ENCODE results near the gene HSPA12A.

Gene HSPA12A

DNA sequence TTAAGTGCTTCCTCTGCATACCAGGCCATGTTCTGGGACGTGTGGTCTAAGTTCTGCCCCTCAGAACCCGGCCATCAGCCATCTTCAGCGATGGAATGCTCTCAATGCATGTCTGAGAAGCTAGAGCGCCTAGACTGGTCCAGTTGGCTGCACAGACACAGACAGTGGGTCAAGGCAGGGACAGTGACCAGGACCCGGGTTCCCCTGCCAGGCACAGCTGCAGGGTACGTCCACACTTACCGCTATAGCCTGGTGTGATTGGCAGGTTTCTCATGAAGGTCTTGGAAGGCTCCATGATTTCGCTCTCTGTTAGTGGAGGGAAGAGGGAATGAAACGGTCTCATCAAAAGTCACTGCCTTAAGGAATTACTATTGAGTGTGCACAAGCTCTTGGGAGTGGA, 74.3 kb downstream of the HSPA12A start:
- DNase-seq (ENCODE audit: low spot score) = no peak

DNA sequence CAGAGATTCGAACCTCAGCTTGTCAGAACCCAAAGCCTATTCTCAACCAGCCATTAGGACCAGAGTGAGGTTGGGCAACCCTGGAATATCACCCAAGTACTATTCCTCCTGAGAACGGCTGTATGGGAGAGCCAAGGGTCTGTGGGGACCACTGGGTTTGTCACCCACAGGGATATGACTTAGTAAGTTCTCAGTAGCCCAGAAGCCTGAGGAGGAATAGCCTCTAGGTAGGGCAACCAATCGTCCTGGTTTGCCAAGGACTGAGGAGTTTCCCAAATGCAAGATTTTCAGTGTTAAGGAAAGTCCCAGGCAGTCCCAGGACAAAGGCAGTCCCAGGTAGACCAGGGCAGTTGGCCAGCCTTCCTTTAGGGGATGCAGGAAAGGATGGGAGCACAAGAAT, 74.9 kb downstream of the HSPA12A start:
- DNase-seq (ENCODE audit: low spot score) = no peak

DNA sequence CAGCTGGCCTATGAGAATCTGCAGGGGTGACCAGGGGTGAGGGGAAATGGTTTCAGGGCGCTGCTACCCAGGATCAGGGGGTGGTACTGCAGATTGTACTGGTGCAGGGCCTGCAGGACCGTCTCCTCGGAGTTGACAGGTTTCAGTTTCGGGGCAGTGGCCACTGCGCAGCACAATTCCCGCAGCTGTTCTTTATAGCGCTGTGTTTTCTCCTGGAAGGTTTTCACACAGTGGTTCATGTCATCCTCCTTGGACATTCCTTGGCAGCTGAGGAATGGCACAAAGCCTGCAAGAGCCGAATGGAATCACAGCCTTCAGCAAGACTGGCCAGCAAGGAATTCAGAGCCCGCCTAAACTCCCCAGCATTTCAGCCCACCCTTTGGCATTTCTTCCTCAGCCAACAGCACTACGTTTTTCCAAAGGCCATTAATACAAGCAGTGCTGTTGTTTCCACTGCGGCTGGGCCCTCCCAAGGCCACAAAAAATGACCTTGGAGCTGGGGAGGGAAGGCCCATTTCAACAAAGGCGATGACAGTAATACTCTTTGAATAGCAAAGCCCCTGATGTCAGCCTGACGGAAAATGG, 76.7 kb downstream of the HSPA12A start:
- DNase-seq (ENCODE audit: low spot score) = no peak

DNA sequence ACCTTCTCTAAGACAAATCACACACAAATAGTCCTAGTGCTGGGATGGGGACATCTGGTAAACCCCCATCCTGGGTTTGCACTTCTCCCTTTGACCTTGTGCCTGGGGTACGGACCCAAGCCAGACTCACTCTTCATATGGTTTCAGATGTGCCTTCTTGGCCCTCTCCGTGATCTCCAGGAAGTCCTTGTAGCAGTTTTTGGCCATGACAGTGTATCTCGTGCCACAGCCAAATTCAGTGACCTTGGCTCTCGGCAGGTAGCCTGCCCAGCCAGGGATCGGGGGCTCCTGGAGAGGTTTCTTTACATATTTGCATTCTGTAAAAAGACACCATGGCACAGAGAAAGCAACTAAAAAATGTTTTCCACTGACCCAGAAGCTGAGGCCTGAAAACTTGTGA, 77.7 kb downstream of the HSPA12A start:
- DNase-seq (ENCODE audit: low spot score) = no peak

DNA sequence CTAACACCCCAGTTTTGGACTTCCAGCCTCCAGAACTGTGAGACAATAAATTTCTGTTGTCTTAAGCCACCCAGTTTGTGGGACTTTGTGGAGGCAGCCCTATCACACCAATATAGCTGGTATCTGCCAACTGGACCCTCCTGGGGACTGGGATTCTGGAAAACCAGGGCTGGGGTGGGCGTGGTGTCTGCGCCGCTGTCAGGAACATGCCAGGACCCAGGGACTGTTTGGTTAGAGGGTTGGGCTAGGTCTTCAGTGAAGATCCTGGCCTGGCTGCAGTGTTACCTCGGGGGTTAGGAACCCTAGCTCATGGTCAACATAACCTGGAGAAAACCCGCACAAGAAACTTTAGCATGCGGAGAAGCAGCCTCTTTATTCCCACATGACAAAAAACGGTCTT, 79.0 kb downstream of the HSPA12A start:
- no peak for DNase-seq (ENCODE audit: low spot score)

DNA sequence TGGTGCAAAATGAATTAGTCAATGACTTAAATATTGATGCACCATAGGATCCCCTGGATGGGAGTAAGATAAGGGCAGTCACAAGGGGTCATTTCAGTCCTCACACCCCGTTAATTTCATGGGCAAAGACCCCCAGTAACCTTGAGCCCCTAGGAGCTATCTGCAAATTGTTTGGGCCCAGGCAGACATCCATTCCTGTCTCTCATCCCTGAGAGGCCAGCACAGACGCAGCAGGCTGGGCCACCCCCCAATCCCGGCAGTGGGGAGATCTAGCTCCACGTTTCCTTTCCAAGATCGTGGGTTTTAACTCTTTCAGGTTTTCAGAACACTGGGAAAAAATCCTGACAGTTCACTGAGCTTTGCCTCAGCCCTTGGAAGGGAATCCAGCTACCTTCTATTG, 81.5 kb downstream of the HSPA12A start:
- no peak for DNase-seq (ENCODE audit: low spot score)

DNA sequence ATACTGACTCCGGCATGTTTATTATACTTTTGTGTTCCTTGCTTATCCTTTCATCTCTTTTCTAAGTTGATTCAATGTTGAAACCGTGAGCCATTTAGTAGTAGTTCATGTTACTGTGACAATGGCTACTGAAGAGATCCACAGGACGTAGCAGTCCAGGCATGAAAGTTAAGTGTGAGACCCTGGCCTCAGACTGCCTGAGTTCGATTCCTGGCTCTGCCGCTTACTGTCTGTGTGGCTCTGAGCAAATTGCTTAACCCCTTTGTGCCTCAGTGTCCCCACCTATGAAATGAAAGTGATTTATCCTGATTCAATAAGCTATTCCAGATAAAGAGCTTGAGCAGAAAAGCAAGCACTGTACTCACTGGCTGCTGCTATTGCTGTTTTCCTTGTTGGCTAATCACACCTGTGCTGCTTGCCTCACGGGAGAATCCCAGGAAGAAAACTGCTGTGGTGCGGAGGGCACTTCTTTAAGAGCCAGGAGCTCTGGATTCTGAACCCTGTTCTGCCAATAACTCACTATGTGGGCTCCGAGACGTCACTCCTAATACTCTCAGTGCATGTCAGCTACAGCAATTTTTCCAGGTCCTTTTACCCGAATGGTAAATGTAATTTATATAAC, 83.2 kb downstream of the HSPA12A start:
- DNase-seq (ENCODE audit: low spot score) = no peak

DNA sequence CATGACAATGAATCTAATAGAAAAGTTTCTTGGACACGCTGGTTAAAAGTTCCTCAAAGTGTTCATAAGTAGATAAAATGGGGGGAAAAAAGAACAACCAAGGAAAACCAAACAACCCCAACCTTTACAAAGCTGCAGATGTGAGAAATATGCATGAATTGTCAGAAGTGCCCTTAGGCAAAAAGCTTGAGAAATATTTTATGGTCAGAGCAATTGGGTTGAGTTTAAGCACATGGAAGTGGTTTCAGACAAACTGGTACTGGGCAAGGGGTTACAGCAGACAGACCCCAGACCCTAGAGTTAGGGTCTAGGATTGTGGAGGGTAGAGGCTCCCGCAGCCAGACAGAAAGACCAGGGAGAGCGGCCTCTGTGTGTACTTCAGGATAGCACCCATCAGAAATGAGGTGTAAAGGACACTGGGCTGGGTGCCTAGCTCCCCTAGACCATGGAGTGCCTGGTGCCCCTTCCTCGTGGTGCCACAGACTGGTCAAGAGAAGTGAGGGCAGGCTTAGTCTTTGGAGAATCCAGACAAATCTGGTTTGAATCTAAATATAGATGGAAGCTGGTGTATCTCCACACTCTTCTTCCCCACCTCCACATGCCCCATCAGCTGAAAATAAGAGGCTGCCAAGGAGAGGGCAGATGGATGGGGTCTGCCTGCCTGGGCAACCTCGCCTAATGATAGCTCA, 84.4 kb downstream of the HSPA12A start:
- no peak for DNase-seq (ENCODE audit: low spot score)

DNA sequence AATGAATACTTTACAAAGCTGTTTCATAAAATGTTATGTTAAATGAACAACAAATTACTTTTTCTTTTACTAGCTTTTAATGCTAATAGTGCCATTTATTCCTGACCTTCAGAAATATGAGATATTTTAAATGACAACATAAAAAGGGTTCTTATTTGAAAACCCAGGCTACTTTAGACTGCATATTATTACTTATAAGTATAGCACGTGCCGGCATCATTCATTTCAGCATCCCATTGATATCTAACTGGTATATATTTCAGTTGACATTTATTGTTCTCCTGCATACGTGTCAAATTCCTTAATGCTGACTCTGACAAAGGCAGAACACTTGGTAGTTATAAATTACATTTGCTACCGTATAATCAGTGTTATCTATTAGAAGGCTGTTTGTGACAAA, 86.3 kb downstream of the HSPA12A start:
- no peak for DNase-seq (ENCODE audit: low spot score)

DNA sequence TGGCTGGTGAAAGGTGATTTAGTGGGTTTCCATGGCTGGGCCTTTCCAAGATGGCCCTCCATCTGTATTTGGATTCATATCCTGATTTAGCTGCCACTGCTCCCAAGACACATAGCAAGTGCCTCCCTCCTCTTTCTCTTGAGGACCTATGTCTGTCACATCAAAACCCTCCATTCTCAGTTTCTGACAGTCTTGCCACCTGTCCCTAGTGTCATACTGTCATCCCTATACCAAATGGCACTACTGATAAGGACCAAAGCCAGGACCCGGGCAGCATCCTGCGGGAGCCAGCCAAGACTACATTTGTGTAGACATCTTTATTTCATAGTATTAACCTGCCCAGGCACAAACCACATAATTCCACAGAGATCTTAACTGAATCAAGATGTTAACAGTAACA, 86.8 kb downstream of the HSPA12A start:
- no peak for DNase-seq (ENCODE audit: low spot score)

DNA sequence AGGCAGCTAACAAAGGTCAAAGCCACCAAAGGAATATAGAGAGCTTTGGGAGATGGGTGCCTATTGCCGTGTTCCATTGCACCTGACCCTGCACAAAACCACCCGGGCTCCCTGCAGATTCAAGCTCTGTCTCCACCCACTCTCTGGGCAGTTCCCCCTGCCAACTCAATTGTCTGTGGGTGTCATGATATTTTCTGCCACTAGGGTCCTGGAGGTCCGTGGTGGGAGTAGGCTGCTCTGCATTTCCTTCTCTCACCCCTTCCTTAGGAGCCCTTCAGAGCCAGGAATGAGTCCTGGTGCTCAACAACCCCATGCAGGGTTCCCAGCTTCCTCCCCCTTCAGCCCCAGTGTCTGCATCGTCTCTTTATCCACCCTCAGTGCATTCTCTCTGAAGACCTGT, 87.5 kb downstream of the HSPA12A start:
- peak; percentile 12 for DNase-seq (ENCODE audit: low spot score)

DNA sequence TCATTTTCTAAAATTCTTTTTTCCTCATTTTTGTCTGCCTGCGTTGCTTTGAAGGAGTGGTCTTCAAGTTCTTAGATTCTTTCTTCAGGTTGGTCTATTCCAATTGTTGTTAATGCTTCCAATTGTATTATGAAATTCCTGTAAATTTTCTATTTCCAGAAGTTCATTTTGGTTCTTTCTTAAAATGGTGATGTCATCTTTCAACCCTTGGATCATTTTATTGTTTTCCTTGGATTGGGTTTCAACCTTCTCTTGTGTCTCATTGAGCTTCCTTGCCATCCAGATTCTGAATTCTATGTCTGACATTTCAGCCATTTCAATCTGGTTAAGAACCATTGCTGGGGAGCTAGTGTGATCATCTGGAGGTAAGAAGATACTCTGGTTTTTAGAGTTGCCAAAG, 88.5 kb downstream of the HSPA12A start:
- no peak for DNase-seq (ENCODE audit: low spot score)

DNA sequence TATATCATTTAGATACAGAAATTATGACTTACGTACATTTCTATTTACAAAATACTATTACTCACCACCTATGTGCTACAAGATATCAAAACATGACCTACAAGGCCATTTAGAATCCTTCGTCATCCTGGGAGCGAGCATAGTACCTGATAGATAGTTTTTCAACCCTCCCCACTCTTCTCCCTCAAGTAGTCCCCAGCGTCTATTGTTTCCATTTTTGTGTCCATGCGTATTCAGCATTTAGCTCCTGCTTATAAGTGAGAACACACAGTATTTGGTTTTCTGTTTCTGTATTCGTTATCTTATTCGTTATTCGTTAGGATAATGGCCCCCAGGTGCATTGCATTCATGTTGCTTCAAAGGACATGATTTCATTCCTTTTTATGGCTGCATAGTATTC, 93.5 kb downstream of the HSPA12A start:
- DNase-seq (ENCODE audit: low spot score) = no peak

DNA sequence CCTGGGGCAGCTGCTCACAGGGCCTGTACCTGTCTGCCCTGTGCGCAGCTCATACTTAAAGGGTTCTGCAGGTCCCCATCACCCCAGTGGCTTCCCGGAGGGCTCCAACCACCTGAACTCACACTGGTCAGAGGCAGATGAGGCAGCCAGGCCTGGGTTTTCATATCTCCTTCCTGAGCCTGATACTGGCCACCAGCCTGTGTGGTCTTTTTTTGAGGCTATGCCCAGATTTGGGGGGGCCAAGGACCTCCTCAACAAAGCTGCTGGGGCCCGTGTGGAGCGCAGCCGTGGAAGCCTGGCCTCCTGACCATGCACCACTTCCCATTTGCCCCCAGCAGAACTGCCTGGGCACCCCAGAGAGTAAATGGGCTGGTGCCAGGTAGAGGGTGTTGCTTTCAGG, 95.9 kb downstream of the HSPA12A start:
- DNase-seq (ENCODE audit: low spot score) = no peak

DNA sequence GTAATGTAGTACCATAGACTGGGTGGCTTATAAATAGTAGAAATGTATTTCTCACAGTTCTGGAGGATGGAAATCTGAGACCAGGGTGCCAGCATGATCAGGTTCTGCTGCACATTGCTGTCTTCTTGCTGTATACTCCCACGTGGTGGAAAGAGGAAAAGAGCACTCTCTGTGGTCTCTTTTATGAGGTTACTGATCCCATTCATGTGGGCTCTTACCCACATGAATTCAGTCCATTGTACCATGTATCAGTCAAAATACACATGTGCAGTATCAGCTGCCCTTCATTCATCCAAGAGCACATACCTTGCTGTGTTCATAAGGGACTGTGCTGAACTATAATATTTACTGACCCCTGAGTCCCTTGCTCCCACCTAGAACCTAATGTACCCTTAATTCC, 104.5 kb downstream of the HSPA12A start:
- DNase-seq (ENCODE audit: low spot score) = no peak

DNA sequence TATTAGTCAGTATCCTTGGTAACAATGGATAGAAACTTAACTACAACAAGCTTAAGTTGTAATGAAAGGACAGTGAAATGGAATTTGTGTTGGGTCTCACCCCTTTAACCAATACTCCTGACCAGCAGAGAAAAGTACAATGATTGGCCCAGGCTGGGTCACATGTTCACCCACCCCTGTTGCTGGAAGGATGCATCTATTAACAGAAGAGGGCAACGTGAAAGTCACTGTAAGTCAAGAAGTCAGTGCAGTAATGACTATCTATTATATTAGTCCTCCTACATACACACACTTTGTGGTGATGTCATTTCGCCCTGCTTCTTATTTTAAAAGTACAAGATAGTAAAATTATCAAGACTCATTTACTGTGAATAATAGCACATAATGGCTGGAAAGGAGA, 105.4 kb downstream of the HSPA12A start:
- no peak for DNase-seq (ENCODE audit: low spot score)

DNA sequence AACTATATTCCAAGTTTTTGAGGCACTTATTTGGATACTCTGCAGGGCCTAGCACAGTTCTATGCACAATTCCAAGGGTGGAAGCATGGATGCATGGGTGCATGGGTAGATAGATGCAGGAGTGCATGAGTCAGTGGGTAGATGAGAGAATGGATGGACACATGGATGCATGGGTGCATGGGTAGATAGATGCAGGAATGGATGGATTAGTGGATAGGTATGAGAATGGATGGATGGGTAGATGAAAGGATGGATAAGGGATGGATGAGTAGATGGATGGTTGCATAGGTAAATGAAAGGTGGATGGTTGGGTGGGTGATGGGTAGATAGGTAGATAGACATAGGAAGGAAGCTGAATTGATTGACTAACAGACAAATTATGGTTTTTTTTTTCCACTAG, 106.0 kb downstream of the HSPA12A start:
- no peak for DNase-seq (ENCODE audit: low spot score)

DNA sequence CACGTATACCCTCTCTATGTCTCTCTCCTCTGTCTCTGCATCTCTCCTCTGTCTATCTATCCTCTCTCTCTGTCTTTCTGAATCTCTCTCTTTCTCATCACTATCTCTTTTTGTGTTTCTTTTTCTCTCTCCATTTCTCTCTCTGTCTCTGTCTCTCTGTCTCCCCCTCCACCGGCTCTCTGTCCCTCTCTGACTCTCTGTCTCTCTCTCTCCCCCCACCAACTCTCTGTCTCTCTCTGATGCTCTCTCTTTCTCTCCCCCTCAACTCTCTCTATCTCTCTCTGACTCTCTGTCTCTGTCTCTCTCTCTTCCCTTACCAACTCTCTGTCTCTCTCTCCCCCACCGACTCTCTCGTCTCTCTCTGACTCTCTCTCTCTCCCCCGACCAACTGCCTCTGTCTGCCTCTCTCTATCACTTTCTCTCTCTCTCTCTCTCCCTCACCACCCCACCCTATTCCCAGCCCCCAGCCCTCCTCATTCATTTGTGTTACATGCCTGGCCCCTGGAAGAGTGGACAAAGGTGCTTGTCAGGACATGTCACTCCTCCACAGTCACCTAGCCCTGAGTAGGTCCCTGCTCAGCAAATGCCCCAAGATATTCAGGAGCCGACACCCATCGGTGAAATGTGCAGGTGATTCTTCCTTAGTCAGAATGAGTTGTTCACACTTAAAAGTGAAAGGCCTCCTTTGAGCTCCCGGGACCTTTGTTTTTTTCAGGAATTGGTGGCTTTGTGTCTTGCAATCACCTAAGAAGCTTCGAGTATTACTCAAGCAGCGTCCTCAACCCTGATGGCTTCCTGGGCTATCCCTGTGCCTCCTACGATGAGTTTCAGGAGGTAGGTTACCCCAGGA, 108.0 kb downstream of the HSPA12A start:
- no peak for DNase-seq (ENCODE audit: low spot score)

DNA sequence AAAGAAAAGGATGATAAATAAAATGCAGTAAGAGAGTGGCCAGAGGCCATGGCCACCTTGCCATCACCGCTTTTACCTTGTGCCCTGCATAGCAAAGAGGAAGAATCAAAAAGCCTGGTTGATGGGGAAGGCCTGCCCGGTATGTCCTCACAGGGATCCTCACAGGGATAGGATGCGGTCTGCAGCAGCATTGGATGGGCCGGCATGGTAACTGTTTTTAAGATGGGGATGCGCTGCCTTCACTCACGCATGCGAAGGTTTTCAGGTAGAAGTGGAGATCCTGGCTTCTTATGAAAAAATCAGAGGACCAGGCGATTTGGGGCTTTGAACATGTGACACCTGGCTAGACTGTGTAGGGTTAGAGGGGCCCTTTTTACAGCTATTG, 109.2 kb downstream of the HSPA12A start:
- no peak for DNase-seq (ENCODE audit: low spot score)

DNA sequence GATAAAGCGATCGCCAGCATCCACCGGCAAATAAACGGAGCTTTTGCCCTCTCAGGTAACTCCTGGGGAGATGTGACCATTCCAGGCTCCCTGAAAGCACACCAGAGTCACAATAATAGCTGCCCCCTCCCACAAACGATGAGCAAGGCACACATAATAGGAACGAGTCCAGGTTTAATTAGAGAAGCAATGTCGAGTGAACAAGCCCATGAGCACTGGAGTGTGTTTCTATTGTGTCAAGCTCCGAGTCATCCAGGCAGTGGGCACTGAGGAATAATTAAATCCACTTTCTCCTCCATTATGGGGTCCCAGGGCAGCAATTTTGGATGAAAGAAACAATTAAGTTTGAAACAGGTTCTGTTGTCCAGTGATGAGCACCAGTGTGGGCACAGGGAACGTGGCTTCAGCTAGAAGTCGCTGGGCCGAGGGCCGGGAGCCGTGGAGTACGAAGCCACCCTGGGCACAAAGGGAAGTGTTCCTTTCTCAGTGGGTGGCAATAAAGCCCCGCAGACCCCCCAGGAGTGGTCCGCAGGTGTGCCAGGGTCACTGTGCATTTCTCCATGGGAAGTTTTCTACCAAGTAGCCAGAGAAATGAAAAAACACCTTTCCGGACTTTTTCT, 109.7 kb downstream of the HSPA12A start:
- DNase-seq (ENCODE audit: low spot score) = no peak

DNA sequence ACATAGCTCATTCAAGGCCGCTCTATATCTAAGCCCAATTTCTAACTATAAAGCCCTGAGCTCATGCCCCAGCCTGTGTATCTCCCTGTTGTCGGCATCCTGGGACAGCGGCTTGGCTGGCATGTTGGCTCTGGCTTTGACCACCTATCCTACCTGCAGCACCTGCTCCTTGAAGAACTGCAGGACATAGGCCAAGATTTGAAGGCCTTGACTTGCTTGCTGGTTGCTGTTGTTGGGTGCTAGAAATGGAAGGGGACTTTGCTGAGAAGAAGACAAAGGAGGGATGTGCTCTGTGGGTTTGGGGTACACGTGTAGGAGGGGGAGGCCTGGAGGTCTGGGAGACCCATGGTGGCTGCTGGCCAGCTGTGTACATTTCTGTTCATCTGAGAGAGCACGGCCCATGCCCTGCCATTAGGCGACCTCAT, 110.5 kb downstream of the HSPA12A start:
- no peak for DNase-seq (ENCODE audit: low spot score)

DNA sequence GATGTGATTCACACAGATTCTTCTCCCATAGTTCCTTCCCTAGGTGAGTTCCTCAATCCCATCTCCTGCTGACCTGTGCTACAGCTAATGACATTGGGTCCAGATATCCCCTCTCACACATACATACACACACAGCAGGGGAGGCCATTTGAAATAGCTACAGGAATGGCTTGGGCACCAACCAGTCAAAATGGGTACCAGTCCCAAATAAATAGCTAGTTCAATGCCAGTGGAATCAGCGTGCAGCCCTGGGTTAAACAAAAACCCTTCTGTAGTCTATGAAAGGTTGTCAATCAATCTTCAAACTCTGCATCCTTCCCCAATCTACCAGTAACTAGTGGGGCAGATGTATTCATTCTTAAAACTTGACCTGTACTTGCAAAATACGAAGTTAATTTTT, 112.3 kb downstream of the HSPA12A start:
- DNase-seq (ENCODE audit: low spot score) = no peak

DNA sequence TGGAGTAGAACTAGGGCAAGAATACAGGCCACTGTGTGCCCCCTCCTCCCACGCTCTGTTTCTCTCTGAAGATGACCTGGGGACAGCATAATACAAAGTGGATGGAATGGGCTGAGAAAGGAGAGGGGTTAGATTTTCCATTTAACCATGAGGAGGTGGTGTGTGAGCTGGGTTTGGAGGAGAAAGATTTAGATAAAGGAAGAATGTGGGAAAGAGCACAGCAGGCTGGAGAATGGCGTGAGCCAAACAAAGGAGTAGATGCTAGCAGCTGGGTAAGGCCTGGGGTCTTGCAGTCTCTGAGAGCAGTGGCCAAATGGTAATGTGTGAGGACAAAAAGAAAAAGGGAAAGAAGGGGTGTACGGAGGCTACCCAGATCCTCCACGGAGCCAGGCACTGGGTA, 113.0 kb downstream of the HSPA12A start:
- DNase-seq (ENCODE audit: low spot score) = no peak
